Loucy (cell line): Measurements from ENCODE around the gene MDH1.

Source experiments
- H2AFZ ChIP-seq: fragments of 200-600 bp; sonication (generic); 2 replicates; pipeline ENCODE4 v1.6.0; 2016; ENCODE audit warnings: antibody characterized with exemption, mild to moderate bottlenecking, low read length, moderate library complexity
- H3F3A ChIP-seq: fragments of 200-600 bp; 2 replicates; pipeline ENCODE4 v1.6.0; 2016; ENCODE audit warnings: antibody characterized with exemption, low read depth, mild to moderate bottlenecking
- H3K27me3 ChIP-seq: fragments of 200-600 bp; sonication (generic); 2 replicates; pipeline ENCODE4 v1.6.1; 2014; ENCODE audit warnings: low read length, mild to moderate bottlenecking; ENCODE audit not compliant: insufficient read depth, poor library complexity, severe bottlenecking
- H3K36me3 ChIP-seq: fragments of 200-600 bp; sonication (generic); 2 replicates; pipeline ENCODE4 v1.6.1; 2016; ENCODE audit warnings: low read length; ENCODE audit not compliant: insufficient read depth
- H3K4me1 ChIP-seq: fragments of 200-600 bp; sonication (generic); 2 replicates; pipeline ENCODE4 v1.5.1; 2014; ENCODE audit warnings: low read length, mild to moderate bottlenecking; ENCODE audit not compliant: insufficient read depth, poor library complexity, severe bottlenecking
- H3K4me2 ChIP-seq: fragments of 200-600 bp; sonication (generic); 2 replicates; pipeline ENCODE4 v1.6.0; 2014; ENCODE audit warnings: antibody characterized with exemption, low read length, low read depth, mild to moderate bottlenecking; ENCODE audit not compliant: poor library complexity, severe bottlenecking
- H3K4me3 ChIP-seq: fragments of 200-600 bp; sonication (generic); 2 replicates; pipeline ENCODE4 v1.5.1; 2014; ENCODE audit warnings: low read length, mild to moderate bottlenecking, mixed read lengths; ENCODE audit not compliant: poor library complexity, severe bottlenecking
- H3K79me2 ChIP-seq: fragments of 200-600 bp; sonication (generic); 2 replicates; pipeline ENCODE4 v1.6.1; 2014; ENCODE audit warnings: low read length; ENCODE audit not compliant: insufficient read depth
- H3K9ac ChIP-seq: fragments of 200-600 bp; sonication (generic); 2 replicates; pipeline ENCODE4 v1.6.0; 2014; ENCODE audit warnings: mild to moderate bottlenecking, low read depth, low read length, moderate library complexity; ENCODE audit not compliant: poor library complexity, severe bottlenecking
- H3K9me2 ChIP-seq: fragments of 200-600 bp; sonication (generic); replicated peaks from 2 replicates; pipeline ENCODE4 v1.6.1; 2016; ENCODE audit warnings: low read depth, low read length, mixed read lengths
- H3K9me3 ChIP-seq: fragments of 200-600 bp; sonication (generic); 2 replicates; pipeline ENCODE4 v1.6.1; 2014; ENCODE audit warnings: mild to moderate bottlenecking, antibody characterized with exemption, low read length, low read depth; ENCODE audit not compliant: insufficient read depth
- H4K20me1 ChIP-seq: fragments of 200-600 bp; sonication (generic); 2 replicates; pipeline ENCODE4 v1.6.0; 2014; ENCODE audit warnings: antibody characterized with exemption, low read length, mild to moderate bottlenecking; ENCODE audit not compliant: insufficient read depth, poor library complexity, severe bottlenecking
- CTCF ChIP-seq: fragments of 200-600 bp; sonication (generic); conservative IDR thresholded peaks from 2 replicates; pipeline ENCODE4 v1.5.1; 2014; ENCODE audit warnings: mild to moderate bottlenecking, antibody characterized with exemption, low read length
- EZH2phosphoT487 ChIP-seq: fragments of 200-600 bp; IDR thresholded peaks from 2 replicates; pipeline ENCODE4 v1.6.1; 2018; ENCODE audit warnings: antibody characterized with exemption, mild to moderate bottlenecking, moderate library complexity, borderline replicate concordance

MDH1 gene

GRCh38 chr2:63588385-63589147 lies at the start of gene MDH1, which contains the start of gene WDPCP:
Gene MDH1 (plus strand): TSS chr2:63588963. CDS start chr2:63589044, 81 bp downstream.
Gene WDPCP (minus strand): TSS chr2:63588477. CDS start chr2:63588271, 206 bp downstream.
- Histone ChIP-seq H2AFZ (peak within 1 kb of the TSS; percentile 98), H3K9ac (peak within 1 kb of the TSS; percentile 89), H3K4me1 (peaks cover 48% of the 10 kb centered on the region), H4K20me1 (peaks cover 29% of the 10 kb centered on the region), H3K27me3 (no peaks in the 10 kb centered on the region), H3K4me2 (peak within 1 kb of the TSS; percentile 87), H3K4me3 (peak within 1 kb of the TSS; percentile 92), H3K79me2 (peaks cover 69% of the 10 kb centered on the region), H3K9me2 (no peaks in the 10 kb centered on the region), H3K9me3 (no peaks in the 10 kb centered on the region), H3F3A (no peaks in the 10 kb centered on the region), H3K36me3 (no peaks in the 10 kb centered on the region)
- no peak for TF ChIP-seq CTCF
- no peak for TF ChIP-seq EZH2phosphoT487

GRCh38 chr2:63539416-63540162 lies 49.2 kb upstream of the MDH1 start:
- H3K9ac ChIP-seq: no peak overlapping the region
- TF ChIP-seq EZH2phosphoT487 (no peak), CTCF (no peak)
- no peaks in the 10 kb centered on the region for H3K27me3 ChIP-seq
- H3F3A ChIP-seq: no peaks in the 10 kb centered on the region
- H3K4me2 ChIP-seq: no peak overlapping the region
- H3K4me1 ChIP-seq: no peaks in the 10 kb centered on the region
- H3K4me3 ChIP-seq: no peak overlapping the region
- H3K36me3 ChIP-seq: no peaks in the 10 kb centered on the region
- H3K9me3 ChIP-seq: no peaks in the 10 kb centered on the region; the same call in 1 of the 2 replicates
- H4K20me1 ChIP-seq: no peaks in the 10 kb centered on the region
- peaks cover 3% of the 10 kb centered on the region; the same call in 1 of the 2 replicates for H3K79me2 ChIP-seq
- H3K9me2 ChIP-seq: no peaks in the 10 kb centered on the region
- no peak overlapping the region for H2AFZ ChIP-seq

DNA sequence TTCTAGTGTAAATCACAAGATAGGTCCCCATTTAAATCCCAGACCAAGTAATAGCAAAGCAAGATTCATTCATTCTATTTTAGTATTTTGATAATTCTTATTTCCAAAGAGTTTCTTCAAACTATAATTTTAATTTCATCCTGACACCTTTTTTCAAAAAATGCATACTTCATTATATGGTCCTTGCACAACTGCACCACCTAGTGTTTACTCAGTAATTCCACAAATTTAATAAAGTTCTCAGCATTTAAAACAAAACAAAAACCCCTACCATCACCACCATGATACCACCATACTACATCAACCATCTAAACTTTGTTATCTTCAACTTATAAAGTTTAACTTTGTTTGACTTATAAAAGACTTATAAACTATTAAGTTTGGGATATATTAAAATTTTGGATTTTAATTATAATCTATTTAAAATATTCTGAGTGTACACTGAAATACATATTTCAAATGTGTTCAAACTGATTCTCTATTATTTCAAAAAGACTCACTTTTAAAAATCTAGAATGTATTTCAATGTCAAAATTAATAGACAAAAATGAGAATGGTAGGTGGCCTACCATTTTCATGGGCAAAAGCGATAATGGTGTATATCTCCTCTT lies 44.6 kb upstream of the MDH1 start:
- Histone ChIP-seq H3K4me2 (no peak overlapping the region), H3K4me1 (no peaks in the 10 kb centered on the region), H3K79me2 (peaks cover 3% of the 10 kb centered on the region; the same call in 1 of the 2 replicates), H3K9ac (no peak overlapping the region), H3F3A (no peaks in the 10 kb centered on the region), H2AFZ (no peak overlapping the region), H3K36me3 (no peaks in the 10 kb centered on the region), H3K9me3 (no peaks in the 10 kb centered on the region), H4K20me1 (no peaks in the 10 kb centered on the region), H3K4me3 (no peak overlapping the region), H3K27me3 (no peaks in the 10 kb centered on the region), H3K9me2 (no peaks in the 10 kb centered on the region)
- TF ChIP-seq CTCF (peak; percentile 80), EZH2phosphoT487 (no peak)
